Thoracic aorta (tissue), 2 donors: ENCODE measurements around the gene BCL2. TPM values are rescaled to one million over a fixed set of nuclear protein-coding genes. Genes with fewer than 3 reads are reported as not detected.

Experiments used
- ATAC-seq: fragments of 150-250 bp; one replicate; pipeline ENCODE4 v1.8.0; 2017; ENCODE audit warnings: low read depth; ENCODE audit not compliant: insufficient number of reproducible peaks, low FRiP score
- DNase-seq: peaks from one replicate; pipeline ENCODE4 v3.0.0-alpha.2; 2020; ENCODE audit warnings: low spot score
- H3K27ac ChIP-seq, 2 donors: fragments of 200-600 bp; sonication (generic); 1 replicate in 1 of 2; 2 replicates in 1 of 2; pipeline ENCODE4 v1.5.1; 2016; ENCODE audit warnings: mild to moderate bottlenecking in 2 of 2, moderate library complexity in 2 of 2
- H3K27me3 ChIP-seq: fragments of 200-600 bp; sonication (generic); replicated peaks from 2 replicates; pipeline ENCODE4 v1.6.0; 2016; ENCODE audit warnings: mild to moderate bottlenecking; ENCODE audit not compliant: insufficient read depth
- H3K36me3 ChIP-seq: fragments of 200-600 bp; sonication (generic); one replicate; pipeline ENCODE4 v1.5.1; 2016
- H3K4me1 ChIP-seq, 2 donors: fragments of 200-600 bp; sonication (generic); 1 replicate in 1 of 2; 2 replicates in 1 of 2; pipeline versions ENCODE4 v1.5.1 to v1.6.0; 2016; ENCODE audit warnings: low read depth in 2 of 2, mild to moderate bottlenecking in 1 of 2; ENCODE audit not compliant: control insufficient read depth in 1 of 2
- H3K4me3 ChIP-seq: fragments of 200-600 bp; sonication (generic); 2 replicates; pipeline ENCODE4 v1.5.1; 2016; ENCODE audit warnings: mild to moderate bottlenecking
- H3K9me3 ChIP-seq: fragments of 200-600 bp; sonication (generic); 2 replicates; pipeline ENCODE4 v1.5.1; 2016
- CTCF ChIP-seq: fragments of 200-600 bp; sonication (generic); IDR thresholded peaks from one replicate; pipeline ENCODE4 v1.5.1; 2019; ENCODE audit warnings: antibody characterized with exemption
- total RNA-seq, 2 donors: library from RNA; depleted of rRNA; stranded (reverse); fragments of >200 nt; gene quantifications; one replicate each; pipeline versions ENCODE4 v1.1.0 to v1.2.3, GENCODE V29; 2016

Gene BCL2
- total RNA-seq, 2 donors from 2014 or later, result 22.9 to 29.3 TPM

GRCh38 chr18:63271148-63271547 is 48.4 kb downstream of the BCL2 start:
- no peak for ATAC-seq
- DNase-seq, result no peak
- Histone ChIP-seq H3K4me3 (no peak overlapping the region), H3K27ac (no peak overlapping the region), H3K9me3 (no peaks in the 10 kb centered on the region), H3K4me1 (peaks cover 5 to 6% of the 10 kb centered on the region in 2 donors), H3K36me3 (no peaks in the 10 kb centered on the region), H3K27me3 (no peaks in the 10 kb centered on the region)
- no peak for TF ChIP-seq CTCF

GRCh38 chr18:63267975-63268721 is 51.4 kb downstream of the BCL2 start:
- Histone ChIP-seq H3K36me3 (no peaks in the 10 kb centered on the region), H3K27ac (no peak overlapping the region), H3K9me3 (no peaks in the 10 kb centered on the region), H3K27me3 (no peaks in the 10 kb centered on the region), H3K4me3 (no peak overlapping the region), H3K4me1 (peaks cover 8 to 10% of the 10 kb centered on the region in 2 donors)
- ATAC-seq (no peak), DNase-seq (no peak)
- no peak for TF ChIP-seq CTCF

- DNase-seq, result no peak
Measured at GRCh38 chr18:63266888-63267790, 52.4 kb downstream of the BCL2 start.

GRCh38 chr18:63265326-63265725 is 54.2 kb downstream of the BCL2 start:
- H3K4me3 ChIP-seq, result no peak overlapping the region
- DNase-seq (no peak), ATAC-seq (no peak)
- H3K4me1 ChIP-seq, result peaks cover 8 to 25% of the 10 kb centered on the region in 2 donors
- no peak for TF ChIP-seq CTCF
- H3K27ac ChIP-seq, result no peak overlapping the region
- no peaks in the 10 kb centered on the region for H3K36me3 ChIP-seq
- no peaks in the 10 kb centered on the region for H3K27me3 ChIP-seq
- no peaks in the 10 kb centered on the region for H3K9me3 ChIP-seq

More at GRCh38 chr18:63266888-63267790, 52.4 kb downstream of the BCL2 start:
- Histone ChIP-seq H3K27me3 (no peaks in the 10 kb centered on the region), H3K36me3 (no peaks in the 10 kb centered on the region), H3K4me3 (no peak overlapping the region), H3K27ac (no peak overlapping the region), H3K4me1 (peaks cover 8 to 15% of the 10 kb centered on the region in 2 donors), H3K9me3 (no peaks in the 10 kb centered on the region)
- ATAC-seq, result no peak
- no peak for TF ChIP-seq CTCF

- peaks cover 8 to 29% of the 10 kb centered on the region in 2 donors for H3K4me1 ChIP-seq
- ATAC-seq (no peak), DNase-seq (no peak)
- H3K4me3 ChIP-seq, result no peak overlapping the region
- H3K9me3 ChIP-seq, result no peaks in the 10 kb centered on the region
- no peaks in the 10 kb centered on the region for H3K36me3 ChIP-seq
- TF ChIP-seq CTCF, result no peak
- no peak overlapping the region for H3K27ac ChIP-seq
- H3K27me3 ChIP-seq, result no peaks in the 10 kb centered on the region
Measured at GRCh38 chr18:63264871-63265270, 54.7 kb downstream of the BCL2 start.
